Activated B cell treated with CpG ODN at 0.5 μM for 24 hours (primary cell): ENCODE measurements around the gene CHRNA10. TPM values are rescaled to one million over a fixed set of nuclear protein-coding genes. Genes with fewer than 3 reads are reported as not detected.
"Not testable (repeated sequence)": the region's sequence is repeated elsewhere in the genome, so short reads cannot be mapped to it uniquely, and the experiment has no call there.

Source experiments
- ATAC-seq: fragments of 200-7000 bp; cut with Tn5 transposase; one replicate; pipeline ENCODE4 v1.10.0; 2021; ENCODE audit warnings: low read depth, mild to moderate bottlenecking, moderate library complexity
- CTCF ChIA-PET: fragments of 350-600 bp; sonication (Branson Sonifier 250); formaldehyde crosslinking; loops from one replicate; lab custom pipeline; 2021; ENCODE audit warnings: antibody characterized with exemption; lab: Charles Lee
- POLR2A ChIA-PET: fragments of 350-600 bp; sonication (Branson Sonifier 250); formaldehyde crosslinking; loops from one replicate; lab custom pipeline; 2021; ENCODE audit warnings: antibody characterized with exemption; lab: Charles Lee
- DNase-seq: peaks from one replicate; pipeline ENCODE4 v3.0.0; 2022
- H3K27ac Mint-ChIP-seq: one replicate; pipeline ENCODE4 v1.8.0; 2020; ENCODE audit warnings: mixed read lengths
- H3K27me3 Mint-ChIP-seq: one replicate; pipeline ENCODE4 v1.8.0; 2021; ENCODE audit warnings: mixed read lengths
- H3K36me3 Mint-ChIP-seq: one replicate; pipeline ENCODE4 v1.8.0; 2021; ENCODE audit warnings: low read depth, mixed read lengths
- H3K4me1 Mint-ChIP-seq: one replicate; pipeline ENCODE4 v1.8.0; 2021; ENCODE audit warnings: mixed read lengths
- H3K4me3 Mint-ChIP-seq: one replicate; pipeline ENCODE4 v1.8.0; 2020; ENCODE audit warnings: mild to moderate bottlenecking, mixed read lengths
- H3K9me3 Mint-ChIP-seq: one replicate; pipeline ENCODE4 v1.8.0; 2020; ENCODE audit warnings: mixed read lengths
- intact Hi-C: fragments of 100-400 bp; cut with micrococcal nuclease; formaldehyde crosslinking; loops from one replicate; pipeline ENCODE4 v1.15.1; 2024
- total RNA-seq: library from RNA; stranded (reverse); gene quantifications from 2 replicates; pipeline ENCODE4 v1.2.3, GENCODE V29; 2022
- TF ChIP-seq, protein P1 (sequence below): fragments of 200-600 bp; IDR thresholded peaks from one replicate; pipeline ENCODE4 v1.8.0; 2022; ENCODE audit warnings: antibody characterized with exemption, mild to moderate bottlenecking

The CHRNA10 gene
- total RNA-seq, 1 donor from 2014 or later: 3.0 TPM

DNA sequence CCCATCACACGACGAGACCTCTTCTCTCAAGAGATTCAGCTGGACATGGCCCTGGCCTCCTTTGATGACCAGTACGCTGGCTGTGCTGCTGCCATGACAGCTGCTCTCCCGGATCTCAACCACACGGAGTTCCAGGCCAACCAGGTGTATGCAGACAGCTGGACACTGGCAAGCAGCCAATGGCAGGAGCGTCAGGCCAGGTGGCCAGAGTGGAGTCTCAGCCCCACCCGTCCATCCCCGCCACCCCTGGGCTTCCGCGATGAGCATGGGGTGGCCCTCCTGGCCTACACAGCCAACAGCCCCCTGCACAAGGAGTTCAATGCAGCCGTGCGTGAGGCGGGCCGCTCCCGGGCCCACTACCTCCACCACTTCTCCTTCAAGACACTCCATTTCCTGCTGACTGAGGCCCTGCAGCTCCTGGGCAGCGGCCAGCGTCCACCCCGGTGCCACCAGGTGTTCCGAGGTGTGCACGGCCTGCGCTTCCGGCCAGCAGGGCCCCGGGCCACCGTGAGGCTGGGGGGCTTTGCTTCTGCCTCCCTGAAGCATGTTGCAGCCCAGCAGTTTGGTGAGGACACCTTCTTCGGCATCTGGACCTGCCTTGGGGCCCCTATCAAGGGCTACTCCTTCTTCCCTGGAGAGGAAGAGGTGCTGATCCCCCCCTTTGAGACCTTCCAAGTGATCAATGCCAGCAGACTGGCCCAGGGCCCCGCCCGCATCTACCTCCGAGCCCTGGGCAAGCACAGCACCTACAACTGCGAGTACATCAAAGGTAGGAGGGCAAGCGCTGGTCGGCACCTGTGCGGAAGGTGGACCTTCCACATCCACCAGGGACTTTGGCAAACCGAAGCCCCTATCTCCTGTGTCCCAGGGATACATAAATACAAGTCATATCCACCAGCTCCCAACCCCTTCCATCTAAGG, 11.3 kb downstream of the CHRNA10 start:
- H3K4me1 Mint-ChIP-seq: no peaks in the 10 kb centered on the region
- ATAC-seq (no peak), DNase-seq (no peak)
- peaks cover 5% of the 10 kb centered on the region for H3K36me3 Mint-ChIP-seq
- intact Hi-C loops: no loop called here
- H3K27me3 Mint-ChIP-seq: peaks cover 7% of the 10 kb centered on the region
- CTCF ChIA-PET: no interaction called here
- H3K9me3 Mint-ChIP-seq: no peaks in the 10 kb centered on the region
- H3K27ac Mint-ChIP-seq: no peak overlapping the region
- TF ChIP-seq, protein P1, sequence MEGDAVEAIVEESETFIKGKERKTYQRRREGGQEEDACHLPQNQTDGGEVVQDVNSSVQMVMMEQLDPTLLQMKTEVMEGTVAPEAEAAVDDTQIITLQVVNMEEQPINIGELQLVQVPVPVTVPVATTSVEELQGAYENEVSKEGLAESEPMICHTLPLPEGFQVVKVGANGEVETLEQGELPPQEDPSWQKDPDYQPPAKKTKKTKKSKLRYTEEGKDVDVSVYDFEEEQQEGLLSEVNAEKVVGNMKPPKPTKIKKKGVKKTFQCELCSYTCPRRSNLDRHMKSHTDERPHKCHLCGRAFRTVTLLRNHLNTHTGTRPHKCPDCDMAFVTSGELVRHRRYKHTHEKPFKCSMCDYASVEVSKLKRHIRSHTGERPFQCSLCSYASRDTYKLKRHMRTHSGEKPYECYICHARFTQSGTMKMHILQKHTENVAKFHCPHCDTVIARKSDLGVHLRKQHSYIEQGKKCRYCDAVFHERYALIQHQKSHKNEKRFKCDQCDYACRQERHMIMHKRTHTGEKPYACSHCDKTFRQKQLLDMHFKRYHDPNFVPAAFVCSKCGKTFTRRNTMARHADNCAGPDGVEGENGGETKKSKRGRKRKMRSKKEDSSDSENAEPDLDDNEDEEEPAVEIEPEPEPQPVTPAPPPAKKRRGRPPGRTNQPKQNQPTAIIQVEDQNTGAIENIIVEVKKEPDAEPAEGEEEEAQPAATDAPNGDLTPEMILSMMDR: no peak
- H3K4me3 Mint-ChIP-seq: no peak overlapping the region
- POLR2A ChIA-PET: no interaction called here

GRCh38 chr11:3658252-3658651, 12.9 kb downstream of the CHRNA10 start:
- ChIA-PET CTCF (no interaction called here), POLR2A (no interaction called here)
- no peaks in the 10 kb centered on the region for H3K9me3 Mint-ChIP-seq
- DNase-seq (no peak), ATAC-seq (no peak)
- intact Hi-C loops: no loop called here
- no peaks in the 10 kb centered on the region for H3K4me1 Mint-ChIP-seq
- peaks cover 7% of the 10 kb centered on the region for H3K27me3 Mint-ChIP-seq
- H3K27ac Mint-ChIP-seq: no peak overlapping the region
- TF ChIP-seq, protein P1: no peak
- no peak overlapping the region for H3K4me3 Mint-ChIP-seq
- H3K36me3 Mint-ChIP-seq: no peaks in the 10 kb centered on the region

GRCh38 chr11:3657331-3657730, 13.9 kb downstream of the CHRNA10 start:
- ATAC-seq, H3K4me1 Mint-ChIP-seq, H3K36me3 Mint-ChIP-seq, DNase-seq, intact Hi-C loops, H3K9me3 Mint-ChIP-seq, H3K27ac Mint-ChIP-seq, H3K4me3 Mint-ChIP-seq, H3K27me3 Mint-ChIP-seq, CTCF ChIA-PET, POLR2A ChIA-PET: not testable (repeated sequence)

DNA sequence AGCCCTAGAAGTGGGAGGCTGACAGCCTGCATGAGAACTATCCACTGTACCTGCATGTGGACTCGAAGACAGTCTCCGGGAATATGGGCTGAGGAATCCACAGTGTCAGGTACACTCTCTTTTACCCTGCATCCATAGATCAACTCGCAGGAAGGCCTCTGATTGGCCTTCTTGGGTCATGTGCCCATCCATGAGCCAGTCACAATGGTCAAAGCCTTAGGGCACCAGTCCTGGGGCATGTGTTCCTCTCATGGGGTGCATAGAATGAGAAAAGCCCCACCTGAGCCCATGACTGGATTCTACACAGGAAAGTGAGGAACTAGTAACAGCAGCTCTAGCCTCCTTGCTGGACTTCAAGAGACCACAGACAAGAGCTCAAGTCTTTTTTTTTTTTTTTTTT, 15.6 kb downstream of the CHRNA10 start:
- H3K27ac Mint-ChIP-seq: no peak overlapping the region
- CTCF ChIA-PET: no interaction called here

DNA sequence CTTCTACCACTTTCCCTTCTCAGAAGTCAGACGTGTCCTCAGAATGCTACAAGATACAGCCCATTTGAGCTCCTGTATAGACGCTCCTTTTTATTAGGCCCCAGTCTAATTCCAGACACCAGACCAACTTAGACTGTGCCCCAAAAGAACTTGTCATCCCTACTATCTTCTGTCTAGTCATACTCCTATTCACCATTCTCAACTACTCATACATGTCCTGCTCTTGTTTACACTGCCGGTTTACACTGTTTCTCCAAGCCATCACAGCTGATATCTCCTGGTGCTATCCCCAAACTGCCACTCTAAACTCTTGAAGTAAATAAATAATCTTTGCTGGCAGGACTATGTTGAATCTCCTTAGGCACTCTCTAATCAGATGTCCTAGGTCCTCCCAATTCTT, 18.7 kb downstream of the CHRNA10 start:
- H3K36me3 Mint-ChIP-seq, POLR2A ChIA-PET, H3K4me1 Mint-ChIP-seq, ATAC-seq, H3K4me3 Mint-ChIP-seq, CTCF ChIA-PET, H3K9me3 Mint-ChIP-seq, intact Hi-C loops, H3K27ac Mint-ChIP-seq, DNase-seq: not testable (repeated sequence)
- peaks cover 28% of the 10 kb centered on the region for H3K27me3 Mint-ChIP-seq

More for the DNA sequence above, 15.6 kb downstream of the CHRNA10 start:
- TF ChIP-seq, protein P1: no peak
- ATAC-seq (no peak), DNase-seq (no peak)
- intact Hi-C loops: no loop called here
- POLR2A ChIA-PET: no interaction called here
- Mint-ChIP-seq H3K4me1 (no peaks in the 10 kb centered on the region), H3K27me3 (peaks cover 12% of the 10 kb centered on the region), H3K36me3 (no peaks in the 10 kb centered on the region), H3K4me3 (no peak overlapping the region), H3K9me3 (no peaks in the 10 kb centered on the region)

- ATAC-seq, H3K4me1 Mint-ChIP-seq, intact Hi-C loops, CTCF ChIA-PET, H3K4me3 Mint-ChIP-seq, H3K27ac Mint-ChIP-seq, H3K9me3 Mint-ChIP-seq, H3K36me3 Mint-ChIP-seq, DNase-seq, POLR2A ChIA-PET: not testable (repeated sequence)
- peaks cover 43% of the 10 kb centered on the region for H3K27me3 Mint-ChIP-seq
Observed at GRCh38 chr11:3649374-3649773, 21.8 kb downstream of the CHRNA10 start.

- POLR2A ChIA-PET, H3K36me3 Mint-ChIP-seq, H3K27ac Mint-ChIP-seq, H3K4me1 Mint-ChIP-seq, H3K9me3 Mint-ChIP-seq, H3K4me3 Mint-ChIP-seq, CTCF ChIA-PET, intact Hi-C loops, ATAC-seq, DNase-seq: not testable (repeated sequence)
- H3K27me3 Mint-ChIP-seq: peaks cover 47% of the 10 kb centered on the region
Observed at GRCh38 chr11:3648843-3649242, 22.3 kb downstream of the CHRNA10 start.
